Gastroesophageal sphincter (tissue), 3 donors: ENCODE results near the gene PIAS2.

Source experiments
- CTCF ChIP-seq, 4 experiments: fragments of 200-600 bp in 2 of 4; fragments of 450-650 bp in 2 of 4; sonication (generic) in 1 of 4; IDR thresholded peaks; one replicate each; pipeline ENCODE4 v1.5.1; 2017 to 2019; ENCODE audit warnings: antibody characterized with exemption in 4 of 4, mild to moderate bottlenecking in 2 of 4, moderate library complexity in 2 of 4
- EP300 ChIP-seq: sonication (generic); formaldehyde crosslinking; IDR thresholded peaks from one replicate; pipeline ENCODE4 v1.6.1; 2017; ENCODE audit warnings: antibody characterized with exemption, mild to moderate bottlenecking
- POLR2A ChIP-seq, 2 donors: fragments of 450-650 bp; IDR thresholded peaks; one replicate each; pipeline ENCODE4 v1.6.1; 2017; ENCODE audit warnings: antibody characterized with exemption in 2 of 2, mild to moderate bottlenecking in 2 of 2, moderate library complexity in 1 of 2
- POLR2AphosphoS5 ChIP-seq: sonication (generic); formaldehyde crosslinking; IDR thresholded peaks from one replicate; pipeline ENCODE4 v1.6.1; 2017; ENCODE audit warnings: antibody characterized with exemption

- TF ChIP-seq POLR2A (IDR thresholded peaks at IDR 0.05) (no peak), CTCF (IDR thresholded peaks at IDR 0.05) (no peak), EP300 (no peak), POLR2AphosphoS5 (no peak)
Observed at GRCh38 chr18:46794607-46795006, 122.7 kb downstream of the PIAS2 start.
